Activated B cell treated with CpG ODN at 0.5 μM for 24 hours (primary cell): ENCODE measurements around the gene INF2. TPM values are rescaled to one million over a fixed set of nuclear protein-coding genes. Genes with fewer than 3 reads are reported as not detected.

Experiments
- ATAC-seq: fragments of 200-7000 bp; cut with Tn5 transposase; one replicate; pipeline ENCODE4 v1.10.0; 2021; ENCODE audit warnings: low read depth, mild to moderate bottlenecking, moderate library complexity
- CTCF ChIA-PET: fragments of 350-600 bp; sonication (Branson Sonifier 250); formaldehyde crosslinking; loops from one replicate; lab custom pipeline; 2021; ENCODE audit warnings: antibody characterized with exemption; lab: Charles Lee
- POLR2A ChIA-PET: fragments of 350-600 bp; sonication (Branson Sonifier 250); formaldehyde crosslinking; loops from one replicate; lab custom pipeline; 2021; ENCODE audit warnings: antibody characterized with exemption; lab: Charles Lee
- DNase-seq: peaks from one replicate; pipeline ENCODE4 v3.0.0; 2022
- H3K27ac Mint-ChIP-seq: one replicate; pipeline ENCODE4 v1.8.0; 2020; ENCODE audit warnings: mixed read lengths
- H3K27me3 Mint-ChIP-seq: one replicate; pipeline ENCODE4 v1.8.0; 2021; ENCODE audit warnings: mixed read lengths
- H3K36me3 Mint-ChIP-seq: one replicate; pipeline ENCODE4 v1.8.0; 2021; ENCODE audit warnings: low read depth, mixed read lengths
- H3K4me1 Mint-ChIP-seq: one replicate; pipeline ENCODE4 v1.8.0; 2021; ENCODE audit warnings: mixed read lengths
- H3K4me3 Mint-ChIP-seq: one replicate; pipeline ENCODE4 v1.8.0; 2020; ENCODE audit warnings: mild to moderate bottlenecking, mixed read lengths
- H3K9me3 Mint-ChIP-seq: one replicate; pipeline ENCODE4 v1.8.0; 2020; ENCODE audit warnings: mixed read lengths
- intact Hi-C: fragments of 100-400 bp; cut with micrococcal nuclease; formaldehyde crosslinking; loops from one replicate; pipeline ENCODE4 v1.15.1; 2024
- total RNA-seq: library from RNA; stranded (reverse); gene quantifications from 2 replicates; pipeline ENCODE4 v1.2.3, GENCODE V29; 2022
- TF ChIP-seq, protein P1 (sequence below): fragments of 200-600 bp; IDR thresholded peaks from one replicate; pipeline ENCODE4 v1.8.0; 2022; ENCODE audit warnings: antibody characterized with exemption, mild to moderate bottlenecking

The INF2 gene
- total RNA-seq, 1 donor from 2014 or later, result 47.2 TPM

DNA sequence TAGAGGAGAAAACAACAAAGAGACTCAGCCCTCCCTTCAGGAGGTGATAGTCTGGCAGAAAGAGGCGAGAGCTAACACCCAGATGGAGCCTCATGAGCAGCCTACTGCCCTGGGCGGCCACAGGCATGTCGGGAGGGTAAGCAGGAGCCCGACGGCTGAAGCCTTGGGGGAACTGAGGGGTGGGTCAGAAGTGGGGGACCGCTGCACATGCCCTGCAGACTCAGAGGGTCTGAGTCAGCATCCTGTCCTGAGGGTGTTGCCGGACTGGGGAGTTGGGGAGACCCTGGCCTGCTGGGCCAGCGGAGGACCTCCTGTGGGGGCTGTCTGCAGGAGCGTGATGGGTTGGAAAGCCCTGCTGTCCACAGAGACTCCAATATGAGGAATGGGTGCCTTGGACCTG, 15.9 kb upstream of the INF2 start:
- Mint-ChIP-seq H3K4me3 (no peak overlapping the region), H3K9me3 (peaks cover 4% of the 10 kb centered on the region), H3K27me3 (no peaks in the 10 kb centered on the region), H3K27ac (no peak overlapping the region), H3K4me1 (peaks cover 24% of the 10 kb centered on the region), H3K36me3 (no peaks in the 10 kb centered on the region)
- ChIA-PET POLR2A (interaction anchor here (1.2 kb wide), 1 partner anchor 16 kb away, joined by 11 read pairs; no protein-coding TSS in a partner anchor), CTCF (interaction anchor here (1.6 kb wide), 1 partner anchor 8 kb away, joined by 3 read pairs; no protein-coding TSS in a partner anchor)
- intact Hi-C loops, result no loop called here
- TF ChIP-seq, protein P1, sequence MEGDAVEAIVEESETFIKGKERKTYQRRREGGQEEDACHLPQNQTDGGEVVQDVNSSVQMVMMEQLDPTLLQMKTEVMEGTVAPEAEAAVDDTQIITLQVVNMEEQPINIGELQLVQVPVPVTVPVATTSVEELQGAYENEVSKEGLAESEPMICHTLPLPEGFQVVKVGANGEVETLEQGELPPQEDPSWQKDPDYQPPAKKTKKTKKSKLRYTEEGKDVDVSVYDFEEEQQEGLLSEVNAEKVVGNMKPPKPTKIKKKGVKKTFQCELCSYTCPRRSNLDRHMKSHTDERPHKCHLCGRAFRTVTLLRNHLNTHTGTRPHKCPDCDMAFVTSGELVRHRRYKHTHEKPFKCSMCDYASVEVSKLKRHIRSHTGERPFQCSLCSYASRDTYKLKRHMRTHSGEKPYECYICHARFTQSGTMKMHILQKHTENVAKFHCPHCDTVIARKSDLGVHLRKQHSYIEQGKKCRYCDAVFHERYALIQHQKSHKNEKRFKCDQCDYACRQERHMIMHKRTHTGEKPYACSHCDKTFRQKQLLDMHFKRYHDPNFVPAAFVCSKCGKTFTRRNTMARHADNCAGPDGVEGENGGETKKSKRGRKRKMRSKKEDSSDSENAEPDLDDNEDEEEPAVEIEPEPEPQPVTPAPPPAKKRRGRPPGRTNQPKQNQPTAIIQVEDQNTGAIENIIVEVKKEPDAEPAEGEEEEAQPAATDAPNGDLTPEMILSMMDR, result no peak
- DNase-seq (no peak), ATAC-seq (no peak)

DNA sequence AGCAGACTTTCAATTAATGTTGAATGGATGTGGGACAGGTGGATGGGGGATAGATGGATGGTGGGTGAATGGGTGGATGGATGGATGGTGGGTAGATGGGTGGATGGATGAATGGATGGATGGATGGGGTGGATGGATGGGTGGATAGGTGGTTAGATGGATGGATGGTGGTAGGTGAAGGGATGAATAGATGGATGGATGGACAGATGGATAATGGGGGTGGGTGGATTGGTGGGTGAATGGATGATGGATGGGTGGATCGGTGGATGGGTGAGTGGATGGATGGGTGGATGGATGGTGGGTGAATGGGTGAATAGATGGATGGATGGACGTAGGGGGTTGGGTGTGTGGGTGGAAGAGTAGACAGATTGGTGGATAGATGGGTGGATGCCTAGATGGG, 14.0 kb upstream of the INF2 start:
- Mint-ChIP-seq H3K36me3 (no peaks in the 10 kb centered on the region), H3K27ac (peak overlapping the region; percentile 8), H3K4me1 (peaks cover 34% of the 10 kb centered on the region), H3K9me3 (peaks cover 4% of the 10 kb centered on the region), H3K27me3 (no peaks in the 10 kb centered on the region), H3K4me3 (no peak overlapping the region)
- CTCF ChIA-PET, result no interaction called here
- TF ChIP-seq, protein P1, result no peak
- no peak for DNase-seq
- POLR2A ChIA-PET, result interaction anchor here (0.7 kb wide), 1 partner anchor 17 kb away, joined by 4 read pairs; no protein-coding TSS in a partner anchor
- intact Hi-C loops, result no loop called here
- ATAC-seq, result no peak

DNA sequence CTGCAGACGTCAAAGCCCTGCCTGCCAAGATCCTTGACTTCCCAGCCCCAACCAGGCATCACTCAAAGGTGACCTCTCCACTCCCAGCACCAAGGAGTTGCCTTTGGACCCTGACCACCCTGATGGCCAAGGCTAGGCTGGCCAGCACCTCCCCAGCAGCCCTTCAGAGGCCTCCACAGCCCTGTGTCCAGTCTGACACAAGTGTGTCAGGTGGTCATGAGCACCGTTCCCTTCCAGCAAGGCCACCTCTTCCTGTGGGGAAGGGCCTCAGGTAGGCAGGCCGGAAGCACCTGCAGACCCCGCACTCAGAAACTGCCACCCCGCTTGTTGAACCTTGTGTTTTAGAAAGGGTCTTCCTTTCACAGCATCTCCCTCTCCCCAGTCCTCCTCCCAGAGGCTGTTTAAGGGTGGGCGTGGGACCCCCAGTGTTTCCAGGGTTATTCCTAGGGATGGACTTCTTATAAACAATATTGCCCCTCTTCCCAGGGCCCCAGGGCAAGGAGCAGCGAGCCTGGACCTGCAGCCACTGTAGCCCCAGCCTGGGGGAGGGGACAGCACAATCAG, 13.2 kb upstream of the INF2 start:
- DNase-seq (no peak), ATAC-seq (no peak)
- Mint-ChIP-seq H3K27ac (no peak overlapping the region), H3K4me1 (peaks cover 41% of the 10 kb centered on the region), H3K36me3 (no peaks in the 10 kb centered on the region), H3K4me3 (no peak overlapping the region), H3K9me3 (peaks cover 2% of the 10 kb centered on the region), H3K27me3 (no peaks in the 10 kb centered on the region)
- TF ChIP-seq, protein P1, result no peak
- ChIA-PET POLR2A (interaction anchor here (0.6 to 6.9 kb wide), 7 partner anchors 11 to 389 kb away, joined by 3 to 182 read pairs (median 5); partner anchors contain the start of genes GPR132 and INF2), CTCF (interaction anchor here (1.6 kb wide), 1 partner anchor 11 kb away, joined by 10 read pairs; no protein-coding TSS in a partner anchor)
- intact Hi-C loops, result loop anchor here (2.0 kb wide), 1 partner anchor 19 kb away; no protein-coding TSS in a partner anchor

DNA sequence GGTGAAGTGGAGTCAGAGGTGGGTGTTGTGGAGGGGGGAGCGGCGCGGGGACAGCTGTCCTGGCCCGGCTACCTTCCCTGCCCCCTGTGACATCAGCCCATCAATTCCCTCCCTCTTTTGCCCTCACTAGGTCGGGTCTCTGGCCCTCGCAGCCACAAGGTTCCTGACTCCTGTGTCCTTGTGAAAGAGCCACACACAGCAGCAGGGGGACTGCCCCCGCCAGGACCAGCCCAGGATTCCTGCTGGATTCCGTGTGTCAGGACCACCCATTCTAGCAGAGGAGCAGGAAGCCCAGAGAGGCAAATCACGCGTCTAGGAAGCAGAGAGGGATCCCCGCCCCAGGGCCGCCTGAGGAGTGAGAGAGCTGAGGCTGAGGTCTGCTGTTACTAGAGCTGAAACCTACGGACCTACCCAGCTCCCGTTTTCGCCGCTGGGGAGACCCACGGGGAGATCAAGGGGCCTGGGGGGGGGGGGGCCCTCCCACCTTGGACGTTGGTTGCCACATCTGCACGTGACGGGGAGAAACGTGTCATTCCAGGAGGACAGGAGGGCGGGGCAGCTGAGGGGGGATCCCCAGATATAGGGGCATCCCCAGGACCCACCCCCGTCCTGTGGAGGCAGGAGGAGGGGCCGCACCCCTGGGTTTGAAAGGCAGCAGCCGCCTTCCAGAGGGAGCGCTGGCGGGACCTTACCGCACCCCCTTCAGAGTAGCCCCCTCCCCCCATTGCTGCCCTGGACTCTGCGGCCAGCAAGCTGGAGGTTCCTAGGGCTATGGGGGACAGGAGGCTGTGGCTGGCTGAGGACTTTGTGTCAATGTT, 12.5 kb upstream of the INF2 start:
- DNase-seq, result no peak
- H3K27ac Mint-ChIP-seq, result peak overlapping the region; percentile 80
- TF ChIP-seq, protein P1, result no peak
- no peaks in the 10 kb centered on the region for H3K27me3 Mint-ChIP-seq
- ChIA-PET CTCF (interaction anchor here (1.0 to 1.6 kb wide), 3 partner anchors 11 to 17 kb away, joined by 3 to 10 read pairs (median 4); no protein-coding TSS in a partner anchor), POLR2A (interaction anchor here (0.6 to 6.9 kb wide), 11 partner anchors 10 to 388 kb away, joined by 3 to 182 read pairs (median 5); partner anchors contain the start of genes GPR132 and INF2)
- peak; percentile 12 for ATAC-seq
- peaks cover 2% of the 10 kb centered on the region for H3K9me3 Mint-ChIP-seq
- intact Hi-C loops, result loop anchor here (1.0 to 2.0 kb wide), 4 partner anchors 12 to 75 kb away; no protein-coding TSS in a partner anchor
- H3K4me3 Mint-ChIP-seq, result peak overlapping the region; percentile 81
- H3K4me1 Mint-ChIP-seq, result peaks cover 47% of the 10 kb centered on the region
- H3K36me3 Mint-ChIP-seq, result no peaks in the 10 kb centered on the region
